Bone marrow (tissue), 2 donors: ENCODE results near the gene DDI2.
A peak's percentile ranks its signal among the peaks of the same experiment; 100 is the strongest.

ENCODE experiments used
- DNase-seq, 2 donors: peaks; one replicate each; lab custom pipeline; 2025; lab: John Stamatoyannopoulos, UW

The DDI2 gene

DNA sequence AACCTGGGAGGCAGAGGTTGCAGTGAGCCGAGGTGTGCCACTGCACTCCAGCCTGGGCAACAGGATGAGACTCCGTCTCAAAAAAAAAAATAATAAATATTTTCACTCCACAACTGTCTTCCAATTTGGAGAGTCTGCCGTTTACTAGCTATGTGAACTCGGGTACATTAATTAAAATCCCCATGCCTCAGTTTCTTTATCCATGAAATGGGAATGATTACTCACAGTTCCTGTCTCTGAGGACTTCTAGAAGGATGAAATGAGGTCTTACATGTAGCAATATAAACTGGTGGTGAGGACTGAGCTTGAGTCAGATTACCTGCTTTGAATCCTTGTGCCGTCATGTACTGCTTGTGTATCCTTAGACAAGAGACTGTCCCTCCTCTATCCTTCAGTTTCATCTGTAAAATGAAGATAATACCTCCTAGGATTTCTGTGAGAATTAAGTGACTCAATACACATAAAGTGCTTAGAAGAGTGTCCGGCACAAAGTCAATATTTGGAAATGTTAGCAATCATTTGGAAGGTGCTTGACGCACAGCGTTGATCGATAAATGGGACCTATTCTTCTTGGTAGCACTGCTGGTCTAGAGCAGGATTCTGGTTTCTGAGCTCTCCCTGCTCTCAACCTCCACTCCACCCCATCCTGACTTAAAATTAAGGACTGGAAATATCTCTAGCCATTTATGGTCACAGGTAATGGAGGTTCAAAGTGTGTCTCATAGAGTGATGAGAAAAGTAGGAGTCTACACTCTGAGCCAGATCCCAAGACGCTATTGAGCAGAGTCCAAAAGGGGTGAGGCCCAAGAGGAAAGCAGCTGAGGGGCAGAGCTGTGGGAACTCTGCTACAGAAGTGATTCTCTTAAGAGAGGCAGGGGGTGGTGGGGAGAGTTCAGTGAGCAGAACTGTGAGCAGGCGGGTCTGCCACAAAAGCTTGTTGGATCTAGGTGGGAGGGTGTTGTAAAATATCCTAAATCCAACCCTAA, 11.6 kb upstream of the DDI2 start:
- no peak for DNase-seq

DNA sequence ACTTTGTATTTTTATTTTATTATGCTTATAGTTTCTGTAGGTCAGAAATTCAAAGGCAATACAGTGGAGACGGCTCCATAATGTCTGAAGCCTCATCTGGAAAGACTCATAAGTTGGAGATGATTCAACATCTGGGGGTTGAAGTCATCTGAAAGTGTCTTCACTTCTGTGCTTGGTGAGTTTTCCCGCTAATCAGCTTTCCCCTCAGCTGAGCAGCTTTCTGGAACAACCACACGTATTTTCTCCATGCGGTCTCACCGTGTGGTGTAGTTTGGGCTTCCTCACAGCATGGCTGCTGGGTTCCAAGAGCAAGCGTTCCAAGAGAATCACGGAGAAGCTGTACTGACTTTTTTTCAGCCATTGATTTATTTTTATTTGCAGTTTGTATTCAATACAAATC, 7.6 kb upstream of the DDI2 start:
- no peak for DNase-seq

DNA sequence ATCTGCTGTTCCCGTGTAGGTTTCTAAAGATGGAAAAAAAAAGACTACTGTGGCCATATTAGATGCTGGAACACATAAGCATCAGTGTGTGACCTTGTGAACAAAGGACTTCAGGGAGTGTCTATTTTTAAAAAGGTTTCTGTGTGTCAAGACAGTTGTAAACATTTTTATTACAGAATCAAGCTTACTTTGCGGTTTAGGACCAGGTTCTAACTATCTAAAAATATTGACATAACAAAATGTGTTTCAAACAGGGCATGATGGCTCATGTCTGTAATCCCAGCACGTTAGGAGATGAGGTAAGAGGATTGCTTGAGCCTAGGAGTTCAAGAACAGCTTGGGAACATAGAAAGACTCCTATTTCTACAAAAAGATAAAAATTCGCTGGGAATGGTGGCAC, 7.1 kb upstream of the DDI2 start:
- DNase-seq = no peak

DNA sequence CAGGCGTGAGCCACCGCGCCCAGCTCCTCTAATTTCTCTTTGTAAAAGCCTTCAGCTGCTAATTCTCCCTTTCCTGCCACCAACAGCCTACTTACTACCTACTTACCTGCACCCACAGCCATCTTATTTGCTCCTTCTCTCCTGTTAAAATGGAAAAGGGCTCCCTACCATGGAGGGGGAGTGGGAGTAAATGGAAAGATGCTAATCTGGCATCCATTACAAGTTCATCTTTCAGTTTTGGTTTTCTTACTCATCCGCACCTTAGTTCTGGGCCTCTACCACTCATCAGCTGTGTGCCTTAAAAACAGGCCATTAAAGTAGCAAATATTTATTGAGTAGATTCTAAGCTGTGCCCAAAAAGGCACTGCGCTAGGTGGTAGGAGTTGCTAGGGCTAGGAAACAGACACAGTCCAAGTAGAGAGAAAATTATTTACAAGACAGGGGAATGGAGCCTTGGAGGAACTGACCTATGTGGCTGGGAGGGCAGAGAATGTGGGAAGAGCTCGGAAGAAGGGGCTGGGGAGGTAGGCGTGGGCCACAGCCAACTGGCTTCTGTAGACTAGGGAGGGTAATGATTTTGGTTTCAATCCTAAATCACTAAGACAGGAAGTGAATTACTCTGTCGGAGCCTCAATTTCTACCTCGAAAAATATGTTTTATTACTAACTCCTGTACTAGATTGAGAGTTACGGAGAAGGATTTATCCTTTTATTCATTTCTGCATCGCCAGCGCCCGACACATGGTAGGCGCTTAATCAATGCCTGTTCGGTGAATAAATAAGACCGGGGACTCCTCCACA, 685 bp upstream of the DDI2 start:
- DNase-seq = no peak

DNA sequence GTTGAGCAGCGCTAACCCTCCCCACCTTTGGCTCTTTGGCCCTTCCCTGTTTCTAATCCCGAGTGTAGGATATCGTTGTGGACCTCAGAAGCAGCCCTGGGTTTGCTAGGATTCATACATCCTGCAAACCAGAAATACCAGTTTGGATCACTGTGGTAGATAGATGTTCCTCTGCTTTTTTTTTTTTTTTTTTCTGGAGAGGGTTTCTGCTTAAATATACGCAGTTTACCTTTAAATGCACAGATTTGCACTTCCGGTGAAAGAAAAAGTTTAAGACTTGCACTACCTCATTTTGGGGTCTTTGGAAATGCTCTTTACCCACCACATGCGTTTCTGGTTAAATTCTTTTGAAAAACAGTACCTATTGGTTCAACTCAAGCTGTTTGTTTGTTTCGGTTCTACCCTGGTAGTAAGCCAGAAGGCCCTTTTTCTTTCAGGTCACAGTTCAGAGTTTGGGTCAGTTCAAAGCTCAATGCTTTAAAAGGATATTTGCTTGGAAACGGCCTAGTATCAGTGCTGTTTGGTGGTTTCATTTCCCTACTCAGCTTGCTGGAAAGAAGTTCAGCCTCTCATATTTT, 908 bp downstream of the DDI2 start:
- DNase-seq = no peak

DNA sequence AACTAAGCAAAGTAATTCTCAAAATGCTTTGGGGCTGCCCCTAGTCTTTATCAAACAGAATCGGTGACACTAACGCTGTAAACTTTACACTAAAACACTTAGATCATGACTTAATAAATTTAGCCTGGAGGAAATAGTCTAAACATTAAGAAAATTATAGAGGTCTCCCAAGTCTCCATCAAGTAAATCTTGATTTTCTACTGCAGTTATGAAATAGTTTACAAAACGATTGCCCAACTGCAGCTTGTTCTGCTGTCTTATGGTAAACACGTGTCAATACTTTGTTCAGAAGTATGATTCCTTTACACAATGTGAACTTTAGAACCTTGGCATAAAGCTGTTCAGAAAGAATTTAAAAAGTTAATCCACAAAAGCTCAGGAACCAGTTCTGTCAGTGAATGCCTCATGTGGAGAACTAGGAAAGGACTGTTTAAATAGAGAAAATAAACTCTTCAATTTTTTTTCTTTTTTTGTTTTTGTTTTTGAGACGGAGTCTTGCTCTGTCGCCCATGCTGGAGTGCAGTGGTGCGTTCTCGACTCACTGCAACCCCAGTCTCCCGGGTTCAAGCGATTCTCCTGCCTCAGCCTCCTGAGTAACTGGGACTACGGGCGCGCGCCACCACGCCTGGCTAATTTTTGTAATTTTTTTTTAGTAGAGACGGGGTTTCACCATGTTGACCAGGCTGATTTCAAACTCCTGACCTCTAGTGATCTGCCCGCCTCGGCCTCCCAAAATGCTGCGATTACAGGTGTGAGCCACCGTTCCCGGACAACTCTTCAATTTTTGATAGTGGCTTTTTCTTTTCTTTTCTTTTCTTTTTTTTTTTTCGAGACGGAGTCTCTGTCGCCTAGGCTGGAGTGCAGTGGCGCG, 1.6 kb downstream of the DDI2 start:
- no peak for DNase-seq

DNA sequence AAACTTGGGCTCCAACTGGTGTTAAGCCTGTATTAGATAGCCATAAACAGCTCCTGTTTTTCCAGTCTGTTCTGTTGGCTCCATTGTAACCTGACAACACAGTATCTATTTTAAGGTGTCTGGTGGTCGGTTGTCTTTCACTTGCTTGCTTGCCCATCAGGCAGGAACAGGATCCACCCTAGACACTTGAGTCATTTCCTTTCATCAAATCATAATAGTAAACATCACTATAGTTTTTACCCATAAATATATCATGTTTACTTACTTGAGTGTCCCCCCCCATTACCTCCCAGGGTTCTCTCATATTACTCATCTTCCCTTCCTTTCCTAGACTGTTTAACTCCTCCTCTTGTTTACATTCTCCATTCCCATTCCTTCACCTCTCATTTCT, 2.9 kb downstream of the DDI2 start:
- peak in 1 of 2 donors; percentile 88 for DNase-seq

DNA sequence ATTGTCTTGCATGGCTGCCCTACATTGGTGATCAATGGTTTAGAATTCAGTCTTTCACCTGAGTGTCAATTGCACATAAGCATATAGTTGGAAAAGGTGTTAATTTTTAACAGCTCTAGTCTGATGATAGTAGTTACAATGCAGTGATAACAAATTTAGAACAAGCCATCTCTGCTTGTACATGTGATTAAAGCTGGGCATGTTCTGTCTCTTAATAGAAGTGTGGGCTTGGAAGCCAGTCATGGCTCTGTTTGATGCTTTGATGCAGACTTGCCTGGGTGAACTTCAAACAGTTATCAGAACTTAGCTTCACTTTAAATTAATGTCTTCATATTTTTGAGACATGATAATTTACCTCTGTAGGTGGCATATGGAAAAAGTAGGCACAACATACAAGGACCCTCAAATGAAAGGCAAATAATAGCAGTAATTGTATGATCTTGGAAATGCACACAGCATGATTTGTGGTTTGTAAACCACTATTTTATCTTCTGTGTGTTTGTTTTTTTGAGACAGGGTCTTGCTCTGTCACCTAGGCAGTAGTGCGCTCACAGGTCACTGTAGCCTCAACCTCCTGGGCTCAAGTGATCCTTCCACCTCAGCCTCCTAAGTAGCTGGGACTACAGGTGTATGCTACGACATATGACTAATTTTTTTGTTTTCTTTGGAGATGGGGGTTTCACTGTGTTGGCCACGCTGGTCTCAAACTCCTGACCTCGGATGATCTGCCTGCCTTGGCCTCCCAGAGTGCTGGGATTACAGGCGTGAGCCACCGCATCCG, 3.8 kb downstream of the DDI2 start:
- no peak for DNase-seq

DNA sequence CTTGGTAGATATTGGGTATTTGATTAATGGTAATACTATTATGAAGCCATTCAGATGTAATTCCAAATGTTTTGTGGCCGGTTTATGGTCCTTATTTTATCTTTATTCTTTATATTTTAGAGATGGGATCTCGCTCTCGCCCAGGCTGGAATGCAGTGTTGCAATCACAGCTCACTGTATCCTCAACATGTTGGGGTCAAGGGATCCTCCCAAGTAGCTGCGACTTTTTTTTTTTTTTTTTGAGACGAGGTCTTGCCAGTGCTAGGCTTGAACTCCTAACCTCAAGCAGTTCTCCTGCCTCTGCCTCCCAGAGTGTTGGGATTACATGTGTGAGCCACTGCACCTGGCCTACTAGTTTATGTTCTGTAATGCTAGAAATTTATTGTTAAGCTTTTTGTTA, 4.7 kb downstream of the DDI2 start:
- DNase-seq = no peak

DNA sequence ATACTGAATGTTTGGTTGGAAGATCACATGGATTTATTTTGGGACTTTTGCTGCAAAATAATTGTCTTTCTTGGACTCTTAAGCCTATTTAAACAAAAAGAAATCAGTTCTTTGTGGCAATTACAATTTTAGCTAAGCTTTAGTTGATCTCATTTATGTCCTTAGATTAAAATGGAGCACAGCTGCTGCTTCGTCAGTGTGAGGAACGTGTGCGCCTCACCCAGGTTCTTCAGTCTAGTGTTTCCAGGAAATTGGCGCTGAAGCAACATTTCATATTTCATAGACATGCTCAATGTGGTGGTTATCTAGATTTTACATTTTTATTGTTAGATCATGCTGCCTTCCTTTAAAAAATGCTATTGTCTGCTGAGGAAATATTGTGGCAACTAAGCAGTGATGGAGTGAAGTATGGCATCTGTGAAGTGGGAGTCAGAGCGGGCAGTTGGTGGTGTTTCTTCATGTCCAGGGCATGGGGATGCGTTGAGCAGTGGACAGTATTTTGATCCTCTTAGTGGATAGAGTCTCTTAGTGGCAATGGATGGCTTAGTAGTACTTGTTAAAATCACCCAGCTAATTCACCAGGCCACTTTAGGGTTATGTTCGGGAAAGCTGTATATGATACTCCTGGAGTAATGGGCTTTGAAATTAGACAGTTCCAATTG, 5.6 kb downstream of the DDI2 start:
- no peak for DNase-seq

DNA sequence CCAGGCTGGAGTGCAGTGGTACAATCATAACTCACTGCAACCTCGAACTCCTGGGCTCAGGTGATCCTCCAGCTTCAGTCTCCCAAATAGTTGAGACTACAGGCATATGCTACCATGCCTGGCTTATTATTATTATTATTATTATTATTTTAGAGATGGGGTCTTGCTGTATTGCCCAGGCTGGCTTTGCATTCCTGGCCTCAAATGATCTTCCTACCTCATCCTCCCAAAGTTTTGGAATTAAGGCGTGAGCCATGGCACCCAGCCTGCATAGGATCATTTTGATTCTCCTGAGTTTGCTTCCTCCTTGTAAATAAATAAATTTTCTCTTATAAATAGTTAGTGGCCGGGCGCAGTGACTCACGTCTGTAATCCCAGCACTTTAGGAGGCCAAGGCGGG, 6.2 kb downstream of the DDI2 start:
- DNase-seq = no peak

DNA sequence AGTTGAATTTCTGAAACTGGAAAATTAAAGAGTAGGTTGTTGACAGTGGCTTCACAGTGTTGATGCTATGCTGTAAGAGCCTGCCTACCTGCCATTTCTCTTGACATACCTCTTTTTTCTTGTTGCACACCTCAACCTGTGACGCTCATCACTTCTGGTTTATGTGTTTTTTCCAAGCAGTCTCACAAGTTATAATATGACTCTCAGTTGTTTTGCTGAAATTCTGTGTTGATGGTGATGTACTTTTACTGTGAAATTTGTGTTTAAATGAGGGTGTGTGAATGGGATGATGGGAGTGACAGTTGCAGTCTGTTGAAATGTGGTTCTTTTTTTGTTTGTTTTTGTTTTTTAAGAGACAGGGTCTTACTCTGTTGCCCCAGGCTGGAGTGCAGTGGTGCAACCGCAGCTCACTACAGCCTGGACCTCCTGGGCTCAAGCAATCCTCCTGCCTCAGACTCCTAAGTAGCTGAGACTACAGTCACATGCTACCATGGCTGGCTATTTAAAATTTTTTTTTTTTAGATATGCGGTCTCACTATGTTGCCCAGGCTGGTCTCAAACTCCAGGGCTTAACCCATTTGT, 7.0 kb downstream of the DDI2 start:
- DNase-seq = no peak

DNA sequence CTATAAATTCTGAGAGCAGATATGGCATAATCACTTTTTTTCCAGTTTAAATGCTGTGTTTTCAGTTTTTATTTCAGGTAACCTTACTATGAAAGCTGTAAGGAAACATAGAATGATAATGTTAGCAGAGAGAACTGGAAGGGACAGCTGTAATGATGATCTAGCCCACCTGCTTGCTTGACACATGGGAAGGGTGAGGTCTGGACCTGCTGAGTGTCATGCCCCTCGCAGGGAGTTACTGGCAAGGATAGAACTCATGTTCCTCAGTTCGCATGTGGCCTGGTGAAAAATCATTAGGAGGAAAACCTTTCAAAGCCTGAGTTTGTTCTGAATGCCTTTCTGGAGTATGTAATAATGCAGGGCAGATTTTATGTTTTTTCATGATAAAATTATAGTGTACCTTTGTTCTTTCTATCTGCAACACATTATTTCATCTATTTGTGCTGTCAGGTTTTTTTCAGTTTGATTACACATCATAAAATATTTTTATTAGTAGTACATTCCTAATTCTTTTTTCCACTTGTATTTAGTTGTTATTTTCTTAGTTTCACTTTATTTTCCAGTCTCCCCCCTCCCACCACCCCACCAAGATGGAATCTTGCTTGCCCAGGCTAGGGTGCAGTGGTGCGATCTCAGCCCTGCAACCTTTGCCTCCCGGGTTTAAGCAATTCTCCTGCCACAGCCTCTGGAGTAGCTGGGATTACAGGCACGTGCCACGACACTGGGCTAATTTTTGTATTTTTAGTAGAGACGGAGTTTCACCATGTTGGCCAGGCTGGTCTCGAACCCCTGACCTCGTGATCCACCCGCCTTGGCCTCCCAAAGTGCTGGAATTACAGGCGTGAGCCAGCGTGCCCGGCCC, 8.0 kb downstream of the DDI2 start:
- no peak for DNase-seq

DNA sequence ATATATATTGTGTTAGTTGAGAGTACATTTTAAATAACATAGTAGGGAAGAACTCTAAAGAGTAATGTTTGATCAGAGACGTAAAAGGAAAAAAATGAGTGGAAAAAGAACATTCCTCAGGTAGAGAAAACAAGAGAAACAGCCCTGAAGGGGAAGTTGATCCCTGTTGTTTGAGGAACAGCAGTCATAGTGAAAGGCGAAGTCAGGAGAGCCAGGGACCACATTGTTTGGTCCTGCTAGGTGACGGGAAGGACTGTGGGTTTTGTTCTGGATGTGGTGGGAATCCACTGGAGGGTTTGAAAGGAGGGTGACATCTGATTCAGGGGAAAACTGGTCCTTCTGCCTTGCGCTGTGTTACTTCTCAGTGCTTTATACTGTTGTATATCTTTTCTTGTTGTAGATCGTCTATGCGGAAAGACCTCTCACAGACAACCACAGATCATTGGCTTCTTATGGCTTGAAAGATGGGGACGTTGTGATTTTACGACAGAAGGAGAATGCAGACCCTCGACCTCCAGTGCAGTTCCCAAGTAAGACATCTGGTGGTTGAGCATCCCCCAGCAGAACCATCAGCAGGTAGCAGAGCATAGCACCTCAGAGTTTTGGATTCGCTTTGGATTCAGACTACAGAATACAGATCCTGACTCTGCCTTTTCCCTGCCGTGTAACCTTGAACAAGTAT, 9.2 kb downstream of the DDI2 start:
- no peak for DNase-seq

DNA sequence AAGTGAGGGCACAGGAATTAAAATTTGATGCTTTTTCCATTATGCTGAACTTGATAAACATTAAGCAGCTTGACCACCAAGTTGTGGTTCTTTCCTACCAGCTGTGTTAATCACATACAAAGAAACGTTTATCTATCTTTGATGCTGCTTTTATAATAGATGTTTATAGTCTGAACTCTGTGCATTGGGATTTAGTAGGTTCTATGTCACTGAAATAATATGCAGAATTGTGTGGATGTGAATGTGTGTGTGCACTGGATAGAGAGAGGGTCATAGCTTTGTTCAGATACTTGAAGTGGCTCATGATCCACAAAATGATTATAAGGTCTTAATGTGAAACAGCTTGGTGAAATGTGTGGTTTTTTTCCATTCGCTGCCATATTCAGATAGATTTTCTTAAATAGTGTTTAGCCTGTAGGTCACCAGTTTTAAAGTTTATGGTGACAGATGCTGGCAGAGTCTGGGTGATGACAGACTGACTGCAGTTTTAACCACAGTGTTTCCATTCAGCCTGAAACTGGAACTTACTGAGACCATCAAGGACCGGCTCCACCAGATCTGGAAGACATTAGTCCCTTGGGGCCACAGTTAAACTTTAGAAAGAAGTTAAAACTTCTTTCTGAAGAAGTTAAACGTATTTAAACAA, 10.2 kb downstream of the DDI2 start:
- no peak for DNase-seq

DNA sequence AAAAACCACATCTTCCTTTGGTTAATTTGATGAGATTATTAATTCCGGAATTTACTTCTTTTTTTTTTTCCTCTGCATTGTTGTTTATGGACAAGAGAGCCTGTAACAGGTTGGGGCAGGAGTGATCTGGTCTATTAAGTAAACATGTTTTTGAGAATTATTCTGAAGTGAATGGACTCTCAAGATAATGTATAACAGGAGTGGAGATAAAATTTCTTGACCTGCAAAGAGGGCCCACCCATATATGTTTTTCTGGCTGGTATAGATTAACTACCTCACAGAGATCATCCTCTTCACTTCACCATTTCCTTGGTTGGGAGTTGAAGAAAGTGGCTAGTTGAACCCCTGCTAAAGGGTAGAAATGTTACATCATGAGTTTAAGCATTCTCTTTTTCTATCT, 10.7 kb downstream of the DDI2 start:
- no peak for DNase-seq

DNA sequence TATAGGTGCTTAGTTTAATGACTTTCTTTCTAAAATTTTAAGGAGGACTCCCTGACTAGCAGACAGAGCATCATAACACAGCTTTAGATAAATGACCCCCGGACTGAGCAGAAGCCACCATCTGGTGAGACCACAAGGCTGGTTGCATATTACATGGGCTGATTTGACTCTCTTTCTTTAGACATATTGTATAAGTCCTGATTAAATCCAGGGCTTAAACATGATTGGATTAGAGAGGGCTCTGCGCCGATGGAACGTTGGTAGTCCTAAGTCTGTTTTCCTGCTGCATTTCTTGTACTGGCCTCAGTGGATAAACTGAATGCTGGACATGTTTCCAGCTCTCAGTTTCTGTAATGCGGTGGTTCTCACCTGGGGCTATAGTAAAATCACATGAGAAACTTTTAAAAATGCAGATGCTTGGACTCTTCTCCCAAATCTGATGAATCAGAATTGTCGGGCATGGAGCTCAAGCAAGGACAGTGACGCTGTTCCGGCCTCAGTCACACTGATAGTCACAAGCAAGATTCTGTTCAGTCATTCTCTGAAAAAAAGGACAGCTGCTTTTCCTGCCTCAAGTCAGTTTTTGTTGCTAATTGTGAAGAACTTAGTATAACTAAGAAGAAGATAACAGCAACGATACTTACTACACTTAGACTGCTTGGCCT, 16.6 kb downstream of the DDI2 start:
- no peak for DNase-seq
